Epithelial cell of prostate (primary cell): ENCODE data around the gene DNM3.

Experiments used
- DNase-seq: peaks from one replicate; pipeline ENCODE4 v3.0.0-alpha.2; 2011; ENCODE audit warnings: low read depth, low spot score
- H3K27ac ChIP-seq: fragments of 450-650 bp; 2 replicates; pipeline ENCODE4 v1.5.1; 2017; ENCODE audit warnings: mild to moderate bottlenecking

Gene DNM3

GRCh38 chr1:172125812-172126430 is 284.6 kb downstream of the DNM3 start:
- DNase-seq = no peak
- no peak overlapping the region for H3K27ac ChIP-seq

- no peak overlapping the region for H3K27ac ChIP-seq
- no peak for DNase-seq
These were observed 291.5 kb downstream of the DNM3 start for GRCh38 chr1:172132836-172133235.

DNA sequence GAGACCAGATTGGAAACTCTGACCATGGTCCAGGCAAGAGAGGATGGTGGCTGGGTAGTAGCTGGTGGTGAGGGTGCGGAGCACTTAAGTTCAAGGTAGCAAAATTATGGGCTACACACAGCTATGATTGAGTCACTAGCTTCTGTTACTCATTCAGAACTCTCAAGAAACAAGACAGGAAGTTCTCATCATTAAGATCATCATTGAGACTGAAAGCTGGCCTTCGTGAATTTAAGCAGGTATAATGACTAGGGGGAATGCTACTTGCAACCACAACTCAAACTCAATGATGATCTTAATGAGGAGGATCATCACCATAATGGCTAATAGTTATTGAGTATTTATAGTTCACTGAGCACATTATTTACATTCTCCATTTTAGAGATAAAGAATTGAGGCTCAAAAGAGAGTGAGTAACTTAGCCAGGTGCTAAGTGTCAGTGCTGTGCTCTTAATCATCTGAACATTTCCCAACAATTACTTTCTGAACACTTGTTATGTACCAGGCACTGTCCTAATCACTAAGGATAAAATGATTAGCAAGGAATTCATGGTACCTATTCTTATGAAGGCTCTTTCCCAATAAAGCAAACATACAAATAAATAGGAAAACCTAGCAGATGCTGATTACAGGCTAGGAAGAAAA is 292.9 kb downstream of the DNM3 start:
- no peak for DNase-seq
- H3K27ac ChIP-seq = peak overlapping the region; percentile 53

DNA sequence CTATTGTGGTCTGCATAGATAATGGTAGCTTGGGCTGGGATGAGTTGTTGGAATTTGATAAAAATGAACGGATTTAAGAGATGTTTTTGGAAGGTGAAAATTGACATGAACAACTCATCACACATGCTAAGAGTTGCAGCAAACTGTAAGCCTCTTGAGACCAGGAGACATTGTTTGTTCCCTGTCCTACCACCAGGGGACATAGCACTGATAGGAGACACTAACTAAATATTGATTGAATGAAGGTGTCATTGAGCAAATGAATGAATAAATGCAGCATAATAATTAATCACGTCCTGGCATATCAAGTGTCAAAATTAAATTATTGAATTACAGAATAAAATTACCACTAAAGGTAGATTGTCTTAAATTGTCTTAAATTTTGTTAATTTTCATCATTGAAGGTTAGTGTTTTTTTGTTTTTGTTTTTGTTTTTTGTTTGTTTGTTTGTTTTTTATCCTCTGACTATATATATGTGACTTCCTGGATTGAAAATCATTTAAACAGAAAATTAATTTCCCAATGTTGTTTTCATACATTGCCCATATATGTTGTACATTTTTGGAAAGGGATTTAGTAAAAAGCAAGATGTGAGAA is 293.9 kb downstream of the DNM3 start:
- no peak for DNase-seq
- peak overlapping the region; percentile 53 for H3K27ac ChIP-seq

DNA sequence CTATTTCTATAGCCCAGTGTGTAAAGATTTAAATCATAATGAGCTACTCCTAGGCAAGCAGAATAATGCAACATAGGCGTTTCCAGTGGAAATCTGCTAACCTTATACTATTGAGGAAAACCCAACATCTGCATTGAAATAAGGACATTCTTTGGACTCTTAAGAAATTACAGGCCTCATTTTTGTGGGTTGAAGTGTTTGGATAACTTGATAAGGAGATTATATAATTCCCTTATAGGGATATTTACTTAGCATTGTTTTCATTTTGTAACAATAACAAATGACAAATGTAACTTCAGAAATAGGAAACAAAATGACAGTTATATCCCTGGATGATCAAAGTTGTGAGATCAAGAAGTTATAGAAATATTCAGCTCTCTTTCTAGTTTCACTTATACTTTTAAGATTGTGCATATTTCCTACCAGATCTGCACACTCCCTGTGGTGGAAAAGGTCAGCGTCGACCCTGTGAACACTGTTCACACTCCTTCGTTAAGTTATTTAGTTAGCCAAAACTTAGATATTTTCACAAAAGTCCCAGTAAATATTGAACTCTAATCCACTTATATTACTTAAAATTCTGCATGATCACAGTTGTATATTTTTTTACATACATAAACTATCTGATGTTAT is 294.8 kb downstream of the DNM3 start:
- DNase-seq = no peak
- no peak overlapping the region for H3K27ac ChIP-seq

- DNase-seq = no peak
- no peak overlapping the region for H3K27ac ChIP-seq
These were observed 295.6 kb downstream of the DNM3 start for GRCh38 chr1:172136925-172137324.

DNA sequence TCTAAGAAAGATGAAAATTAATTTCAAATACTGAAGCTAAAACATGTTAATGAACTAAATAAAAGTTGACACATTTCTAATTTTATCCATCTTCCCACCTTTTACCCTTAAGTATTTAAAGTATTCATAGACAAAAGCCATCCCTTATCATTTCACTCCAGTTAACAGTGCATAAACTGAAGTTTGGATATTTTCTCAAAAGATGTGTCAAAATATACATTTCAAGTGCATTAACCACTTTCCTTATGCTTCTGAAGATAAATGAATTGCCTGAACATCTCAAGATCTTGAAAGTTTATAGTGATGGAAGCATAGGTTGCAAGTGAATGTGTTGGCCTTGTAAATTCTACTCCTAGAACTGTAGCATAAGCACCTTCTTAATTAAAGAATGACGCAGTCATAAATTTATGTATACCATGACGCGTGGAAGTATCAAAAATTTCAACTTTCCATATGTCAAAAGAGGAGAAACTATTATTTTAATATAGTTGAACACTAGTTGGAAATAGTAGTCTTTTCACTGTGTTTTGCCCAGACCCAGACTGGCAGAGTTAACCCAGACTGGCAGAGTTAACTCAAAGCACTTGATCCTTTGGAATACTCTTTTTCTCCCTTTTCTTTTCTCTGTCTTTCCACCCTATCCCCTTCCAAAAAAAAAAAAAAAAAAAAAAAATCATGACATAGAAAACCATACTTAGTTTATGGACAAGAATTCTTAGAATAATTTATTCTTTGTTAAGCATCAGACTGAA is 296.6 kb downstream of the DNM3 start:
- no peak overlapping the region for H3K27ac ChIP-seq
- DNase-seq = no peak

- H3K27ac ChIP-seq = peak overlapping the region; percentile 27
- peak; percentile 63 for DNase-seq
These were observed 297.3 kb downstream of the DNM3 start for GRCh38 chr1:172138634-172139033.

- H3K27ac ChIP-seq = peak overlapping the region; percentile 27
- no peak for DNase-seq
These were observed 297.9 kb downstream of the DNM3 start for GRCh38 chr1:172139196-172139595.

DNA sequence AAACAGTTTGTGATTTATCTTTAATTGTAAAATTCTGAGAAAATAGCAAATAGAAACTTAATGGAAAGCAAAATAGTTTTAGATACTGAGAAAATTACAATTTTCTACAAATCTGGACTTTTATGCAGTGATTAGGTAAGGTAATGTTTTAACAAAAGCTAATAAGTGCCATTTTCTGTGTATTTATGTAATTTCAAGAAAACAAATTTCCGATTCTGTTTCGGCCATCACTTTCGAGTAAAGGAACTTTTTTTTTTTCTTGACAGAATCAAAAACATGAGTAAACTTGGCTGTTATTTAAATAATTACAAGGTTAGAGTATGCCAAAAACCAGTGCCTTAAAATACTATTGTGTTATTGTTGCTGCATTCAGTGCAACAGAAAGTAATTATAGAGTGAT is 298.8 kb downstream of the DNM3 start:
- no peak overlapping the region for H3K27ac ChIP-seq
- no peak for DNase-seq

DNA sequence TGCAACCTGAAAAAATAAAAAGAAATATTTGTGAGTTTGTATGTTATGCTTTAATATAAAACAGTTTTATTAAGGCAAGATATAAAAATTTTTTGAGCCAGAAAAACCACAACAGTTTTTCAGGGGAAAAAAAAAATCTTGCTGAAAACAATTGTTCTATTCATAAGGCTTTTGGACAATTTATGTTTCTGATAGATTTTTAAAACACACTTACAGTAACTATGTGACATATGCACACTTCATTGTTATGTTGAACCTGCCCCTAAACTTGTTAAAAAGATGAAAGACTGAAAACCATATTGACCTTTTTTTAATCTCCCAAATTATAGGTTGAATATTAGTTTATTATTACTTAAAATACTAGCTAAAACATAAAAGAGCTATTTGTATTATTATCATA is 299.3 kb downstream of the DNM3 start:
- H3K27ac ChIP-seq = no peak overlapping the region
- DNase-seq = no peak

DNA sequence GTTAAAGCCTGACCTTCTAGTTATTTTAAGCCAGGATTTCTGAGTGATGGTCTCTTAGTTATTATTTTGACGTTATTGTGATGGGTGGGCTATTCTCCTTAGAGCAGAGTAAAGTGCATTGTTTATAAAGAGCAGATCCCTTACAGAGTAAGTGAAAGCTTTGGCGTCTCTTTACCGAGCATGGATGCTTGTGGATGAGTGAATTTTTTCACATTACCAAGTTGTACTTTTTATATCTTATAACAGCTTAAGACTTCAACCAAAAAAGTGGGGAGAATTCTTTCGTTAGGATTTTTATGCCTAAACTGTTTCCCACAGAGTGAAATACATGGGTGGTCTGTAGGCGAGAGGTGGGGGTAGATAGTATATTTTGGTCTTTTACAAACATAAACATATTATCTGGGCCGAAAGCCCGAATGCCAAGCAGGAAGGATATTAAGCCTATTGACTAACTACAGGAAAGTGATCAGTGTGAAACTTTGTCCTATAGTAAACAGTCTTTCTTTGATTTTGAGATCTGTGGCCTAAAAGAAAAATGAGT is 300.1 kb downstream of the DNM3 start:
- no peak for DNase-seq
- no peak overlapping the region for H3K27ac ChIP-seq

DNA sequence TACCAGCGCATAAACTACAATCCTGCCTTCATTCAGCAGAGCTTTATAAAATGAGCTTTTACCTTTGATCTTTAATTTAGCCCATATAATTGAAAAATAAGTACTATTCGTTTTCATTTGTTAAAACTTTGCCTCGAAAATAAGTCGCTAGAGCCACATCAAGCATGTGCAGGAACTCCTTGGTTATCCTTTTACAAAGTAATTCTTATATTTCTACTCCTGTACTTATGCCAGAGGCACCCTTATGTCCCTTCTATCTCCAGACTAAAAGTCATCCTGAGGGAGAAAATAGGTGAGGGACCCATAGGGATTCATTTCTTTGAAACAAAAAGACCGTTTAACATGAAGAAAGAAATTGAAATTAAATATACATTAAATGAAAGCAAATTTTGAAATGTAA is 301.0 kb downstream of the DNM3 start:
- no peak for DNase-seq
- H3K27ac ChIP-seq = no peak overlapping the region

DNA sequence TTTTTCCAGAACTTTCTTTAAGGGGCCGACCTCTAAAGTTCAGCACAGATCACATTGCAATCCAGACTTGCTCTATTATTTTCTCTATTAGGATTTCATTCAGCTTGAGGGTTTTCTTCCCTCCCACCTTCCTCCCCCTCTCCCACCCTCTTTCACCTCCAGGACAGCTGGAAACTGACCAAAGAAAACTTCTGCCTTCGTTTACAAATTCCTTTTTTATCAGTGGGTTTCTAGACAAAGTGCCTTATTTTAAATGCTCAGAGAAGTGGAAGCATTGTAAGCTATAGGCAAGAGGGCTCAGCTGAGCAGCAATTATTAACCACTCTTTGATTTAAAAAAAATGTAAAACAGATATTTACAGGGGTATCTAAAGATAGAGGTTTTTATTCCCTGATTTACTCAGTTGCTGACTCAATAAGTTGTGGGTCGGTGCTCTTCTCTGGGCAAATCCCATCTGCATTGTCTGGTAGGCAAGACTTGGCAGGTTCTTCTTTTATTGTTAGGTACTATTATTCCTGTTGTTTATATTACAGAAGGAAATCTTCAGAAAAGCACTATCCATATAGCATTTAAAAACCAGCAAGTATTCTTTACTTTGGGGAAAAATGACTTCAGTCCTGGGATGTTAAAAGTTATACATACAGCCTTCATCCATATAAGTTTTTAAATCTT is 302.2 kb downstream of the DNM3 start:
- no peak for DNase-seq
- no peak overlapping the region for H3K27ac ChIP-seq

GRCh38 chr1:172144445-172145061 is 303.3 kb downstream of the DNM3 start:
- DNase-seq = no peak
- H3K27ac ChIP-seq = no peak overlapping the region

- no peak overlapping the region for H3K27ac ChIP-seq
- no peak for DNase-seq
These were observed 303.9 kb downstream of the DNM3 start for GRCh38 chr1:172145231-172145651.

GRCh38 chr1:172145656-172146055 is 304.4 kb downstream of the DNM3 start:
- no peak for DNase-seq
- H3K27ac ChIP-seq = peak overlapping the region; percentile 57

- peak overlapping the region; percentile 57 for H3K27ac ChIP-seq
- peak; percentile 60 for DNase-seq
These were observed 305.0 kb downstream of the DNM3 start for GRCh38 chr1:172146141-172146850.

GRCh38 chr1:172147541-172147940 is 306.2 kb downstream of the DNM3 start:
- DNase-seq = no peak
- peak overlapping the region; percentile 57 for H3K27ac ChIP-seq
